Cardiac septum (tissue), 1 donor: ENCODE measurements around the gene CTAGE8. TPM values are rescaled to one million over a fixed set of nuclear protein-coding genes. Genes with fewer than 3 reads are reported as not detected.
"Not testable (repeated sequence)": the region's sequence is repeated elsewhere in the genome, so short reads cannot be mapped to it uniquely, and the experiment has no call there.

ENCODE experiments used
- DNase-seq: peaks from one replicate; pipeline ENCODE4 v3.0.0-alpha.2; 2020; ENCODE audit warnings: low spot score
- intact Hi-C: fragments of 100-400 bp; cut with DNase I; formaldehyde crosslinking; loops from one replicate; pipeline ENCODE4 v1.14.0; 2022
- total RNA-seq: library from RNA; stranded (reverse); fragmentation: NEBNext Ultra II Directional; extraction: Animal tissue kit (Norgen Biotek cat#: 25700); gene quantifications from one replicate; pipeline ENCODE4 v1.2.1, GENCODE V29; 2021
- donor health status: DM: no; HTN: no; CAD: no.

CTAGE8 gene
- total RNA-seq, 1 donor from 2014 or later, result not detected

GRCh38 chr7:144259067-144259466, 10.0 kb downstream of the CTAGE8 start:
- intact Hi-C loops, DNase-seq: not testable (repeated sequence)

- DNase-seq, result peak; percentile 63
- intact Hi-C loops, result no loop called here
Measured at GRCh38 chr7:144256112-144256511, 13.0 kb downstream of the CTAGE8 start.

DNA sequence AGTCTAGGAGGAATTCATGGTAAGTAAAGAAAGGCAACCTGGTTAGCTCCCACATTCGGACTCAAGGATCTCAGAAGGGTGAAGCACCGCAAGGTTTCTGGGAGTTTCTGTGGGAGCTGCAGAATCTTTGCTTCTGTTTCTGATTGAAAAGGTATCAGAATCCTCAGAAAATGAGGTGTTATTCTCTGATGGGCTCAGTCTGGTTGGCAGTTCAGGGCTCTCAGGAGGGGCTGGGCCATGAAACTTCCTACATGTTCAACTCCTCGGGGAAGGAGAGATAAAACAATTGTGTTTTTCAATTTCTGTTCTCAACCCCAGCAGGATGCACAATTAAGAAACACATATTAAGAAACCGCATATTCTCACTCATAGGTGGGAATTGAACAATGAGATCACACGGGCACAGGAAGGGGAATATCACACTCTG, 13.6 kb downstream of the CTAGE8 start:
- intact Hi-C loops, result no loop called here
- no peak for DNase-seq

DNA sequence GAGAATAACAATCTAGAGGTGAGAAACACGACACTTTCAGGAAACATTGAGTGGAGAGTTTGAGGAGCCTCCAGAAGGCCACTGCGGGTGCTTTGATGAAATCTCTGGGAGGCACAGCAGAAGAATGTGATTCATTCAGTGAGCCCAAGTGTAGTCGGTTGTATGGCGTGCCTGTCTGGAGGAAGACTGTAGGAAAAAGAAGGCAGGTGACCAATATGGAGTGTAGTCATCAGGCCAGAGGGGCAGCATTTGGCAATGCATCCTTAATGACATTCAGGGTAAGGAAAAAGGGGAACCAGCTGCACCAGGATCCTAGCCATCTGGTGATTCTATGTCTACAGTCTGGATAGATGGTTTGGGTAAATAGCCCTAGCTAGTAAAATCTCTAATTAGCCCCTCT, 16.8 kb downstream of the CTAGE8 start:
- intact Hi-C loops, DNase-seq: not testable (repeated sequence)

- intact Hi-C loops, DNase-seq: not testable (repeated sequence)
Measured at GRCh38 chr7:144247674-144248330, 21.3 kb downstream of the CTAGE8 start.

- intact Hi-C loops, result not testable (repeated sequence)
Measured at GRCh38 chr7:144246967-144247366, 22.1 kb downstream of the CTAGE8 start.

DNA sequence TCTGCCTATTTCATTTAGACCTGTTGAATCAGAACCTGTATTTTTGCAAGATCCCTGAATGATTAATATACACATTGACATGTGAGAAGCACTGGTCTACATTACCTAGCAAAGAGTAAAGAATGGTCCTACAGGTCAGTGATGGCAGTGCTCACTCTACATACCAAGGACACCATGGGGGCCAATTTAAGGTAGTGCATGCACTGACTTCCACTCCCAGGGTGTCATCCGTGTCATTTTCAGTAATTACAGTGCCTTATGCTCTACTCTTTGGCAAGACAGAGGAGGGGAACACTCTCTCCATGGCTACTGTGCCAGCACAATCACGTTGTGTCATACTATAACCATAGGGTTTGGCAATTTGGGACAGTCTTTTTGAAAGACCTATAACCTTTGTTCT, 23.7 kb downstream of the CTAGE8 start:
- intact Hi-C loops, DNase-seq: not testable (repeated sequence)

More at GRCh38 chr7:144246967-144247366, 22.1 kb downstream of the CTAGE8 start:
- DNase-seq, result not testable (repeated sequence)

DNA sequence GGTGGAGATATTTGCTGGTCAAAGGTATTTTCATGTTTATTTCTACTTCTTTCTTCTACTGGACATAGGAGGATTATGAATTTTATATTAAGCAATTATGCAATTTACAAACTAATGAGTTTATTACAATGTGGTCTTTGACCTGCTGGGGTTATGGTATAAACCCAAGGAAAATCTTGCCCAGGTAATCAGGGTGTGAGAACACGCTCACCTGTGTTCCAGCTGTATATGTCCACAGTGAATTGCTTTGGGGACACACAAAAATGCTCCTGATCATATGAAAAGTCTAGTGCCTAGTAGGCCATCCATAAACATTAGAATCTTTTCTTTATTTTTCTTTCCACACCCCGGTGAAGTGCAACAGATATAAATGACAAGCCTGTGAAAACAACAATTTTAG, 29.7 kb downstream of the CTAGE8 start, which contains the start of gene OR2A42:
TSS of gene OR2A42 (minus strand) at position 241 of the 400 bp plus-strand sequence. CDS start 6,762 bp downstream, outside the sequence.
- intact Hi-C loops, DNase-seq: not testable (repeated sequence)

DNA sequence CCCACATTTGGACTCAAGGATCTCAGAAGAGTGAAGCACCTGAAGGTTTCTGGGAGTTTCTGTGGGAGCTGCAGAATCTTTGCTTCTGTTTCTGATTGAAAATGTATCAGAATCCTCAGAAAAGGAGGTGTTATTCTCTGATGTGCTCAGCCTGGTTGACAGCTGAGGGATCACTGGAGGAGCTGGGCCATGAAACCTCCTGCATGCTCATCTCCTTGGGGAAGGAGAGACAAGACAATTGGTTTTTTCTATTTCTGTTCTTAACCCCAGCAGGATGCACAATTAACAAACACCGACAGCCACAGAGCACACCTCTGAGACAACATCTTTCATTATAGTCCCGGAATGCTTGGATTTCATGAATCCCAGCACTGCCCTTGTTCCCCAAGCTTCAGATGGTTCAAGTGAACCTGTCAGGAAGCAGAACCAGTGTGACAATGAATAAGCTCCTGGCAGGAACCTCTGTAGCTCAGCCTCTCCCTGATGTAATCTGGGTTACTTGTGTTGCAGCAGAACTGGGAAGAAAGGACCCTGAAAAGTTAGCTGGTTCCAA, 30.5 kb downstream of the CTAGE8 start:
- intact Hi-C loops, DNase-seq: not testable (repeated sequence)

DNA sequence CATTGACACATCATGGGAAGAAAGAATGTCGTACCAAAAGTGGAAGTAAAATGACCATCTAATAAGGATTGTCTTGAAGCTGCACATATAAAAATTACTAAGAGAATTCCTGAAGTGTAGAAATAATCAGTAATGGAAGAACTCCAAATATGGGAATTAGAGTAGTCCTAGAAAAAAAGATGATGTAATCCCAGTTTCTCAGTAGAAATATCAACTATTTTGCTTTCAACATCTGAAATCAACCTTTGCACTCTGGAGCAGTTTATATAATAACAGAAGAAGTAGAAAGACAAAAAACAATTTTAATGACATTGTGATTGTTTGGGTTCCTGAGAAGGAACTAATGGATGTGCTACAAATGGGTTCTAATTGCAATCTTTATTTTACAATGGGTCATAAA, 36.0 kb downstream of the CTAGE8 start:
- intact Hi-C loops, DNase-seq: not testable (repeated sequence)

- intact Hi-C loops, DNase-seq: not testable (repeated sequence)
Measured at GRCh38 chr7:144231027-144231426, 38.1 kb downstream of the CTAGE8 start.

GRCh38 chr7:144228810-144229209, 40.3 kb downstream of the CTAGE8 start:
- intact Hi-C loops, DNase-seq: not testable (repeated sequence)

GRCh38 chr7:144226866-144227265, 42.2 kb downstream of the CTAGE8 start:
- intact Hi-C loops, DNase-seq: not testable (repeated sequence)

DNA sequence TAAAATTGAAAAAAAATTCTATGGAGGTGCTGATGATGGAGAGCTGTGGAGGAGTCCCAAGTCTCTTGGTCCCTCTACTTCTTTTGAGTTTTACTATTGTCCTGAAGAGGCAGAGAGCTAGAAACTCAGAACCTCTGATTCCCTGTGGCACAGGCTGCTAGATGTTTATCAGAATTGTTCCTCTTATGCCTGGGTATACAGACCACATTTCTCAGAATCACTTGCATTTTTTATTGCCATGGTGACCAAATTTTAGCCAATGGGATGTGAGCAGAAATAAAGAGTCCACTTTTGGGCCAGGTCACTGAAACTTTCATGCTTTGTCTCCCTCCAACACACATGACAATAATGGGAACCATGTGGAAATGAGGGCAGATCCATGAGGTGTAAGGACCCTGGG, 45.4 kb downstream of the CTAGE8 start:
- DNase-seq, intact Hi-C loops: not testable (repeated sequence)

DNA sequence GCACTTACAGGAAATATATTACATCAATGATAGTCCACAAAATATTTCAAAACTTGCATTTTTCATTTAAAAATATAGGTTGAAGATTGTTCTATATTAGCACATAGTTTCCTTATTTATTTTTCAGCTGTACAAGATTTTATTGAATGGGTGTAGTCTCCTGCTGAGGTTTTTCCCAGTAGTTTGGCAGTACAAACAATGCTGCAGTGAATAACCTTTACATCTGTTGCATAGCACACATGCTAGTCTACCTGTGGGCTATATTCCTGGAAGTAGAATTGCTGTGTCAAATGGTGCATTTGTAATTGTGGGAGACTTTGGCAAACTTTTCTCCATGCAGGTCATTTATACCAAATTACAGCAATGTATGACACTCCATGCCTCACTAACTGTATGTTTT, 48.6 kb downstream of the CTAGE8 start:
- intact Hi-C loops, result not testable (repeated sequence)

GRCh38 chr7:144219149-144219548, 49.9 kb downstream of the CTAGE8 start:
- intact Hi-C loops, DNase-seq: not testable (repeated sequence)

More for the DNA sequence above, 48.6 kb downstream of the CTAGE8 start:
- not testable (repeated sequence) for DNase-seq

GRCh38 chr7:144218581-144218980, 50.5 kb downstream of the CTAGE8 start:
- not testable (repeated sequence) for DNase-seq

GRCh38 chr7:144217200-144217599, 51.9 kb downstream of the CTAGE8 start:
- intact Hi-C loops, DNase-seq: not testable (repeated sequence)

More at GRCh38 chr7:144218581-144218980, 50.5 kb downstream of the CTAGE8 start:
- intact Hi-C loops, result not testable (repeated sequence)
